Suprapubic skin (tissue), 4 donors: ENCODE results near the gene GLP2R. TPM values are rescaled to one million over a fixed set of nuclear protein-coding genes. Genes with fewer than 3 reads are reported as not detected.
"Not testable (repeated sequence)": the region's sequence is repeated elsewhere in the genome, so short reads cannot be mapped to it uniquely, and the experiment has no call there.

Experiments used
- DNase-seq, 2 donors: peaks; one replicate each; pipeline ENCODE4 v3.0.0-alpha.2; 2019; ENCODE audit warnings: low spot score in 2 of 2
- H3K27ac ChIP-seq: fragments of 200-600 bp; sonication (generic); one replicate; pipeline ENCODE4 v1.5.1; 2019
- H3K27me3 ChIP-seq: fragments of 200-600 bp; sonication (generic); one replicate; pipeline ENCODE4 v1.5.1; 2019
- H3K36me3 ChIP-seq: fragments of 200-600 bp; sonication (generic); one replicate; pipeline ENCODE4 v1.5.1; 2019
- H3K4me1 ChIP-seq: fragments of 200-600 bp; sonication (generic); one replicate; pipeline ENCODE4 v1.5.1; 2019
- H3K4me3 ChIP-seq: fragments of 200-600 bp; sonication (generic); one replicate; pipeline ENCODE4 v1.5.1; 2019; ENCODE audit warnings: mild to moderate bottlenecking
- H3K9me3 ChIP-seq: fragments of 200-600 bp; sonication (generic); one replicate; pipeline ENCODE4 v1.5.1; 2019
- EP300 ChIP-seq: sonication (generic); formaldehyde crosslinking; IDR thresholded peaks from one replicate; pipeline ENCODE4 v1.6.1; 2017; ENCODE audit warnings: antibody characterized with exemption
- POLR2A ChIP-seq, 2 donors: fragments of 450-650 bp; IDR thresholded peaks; one replicate each; pipeline ENCODE4 v1.6.1; 2017; ENCODE audit warnings: antibody characterized with exemption in 2 of 2, mild to moderate bottlenecking in 2 of 2, moderate library complexity in 2 of 2
- POLR2AphosphoS5 ChIP-seq, 3 donors: sonication (generic); formaldehyde crosslinking; IDR thresholded peaks; one replicate each; pipeline ENCODE4 v1.6.1; 2017; ENCODE audit warnings: antibody characterized with exemption in 3 of 3
- WGBS: methylation state at CpG from one replicate; pipeline ENCODE4 v1.1.5; 2018; 5-methylcytosine and 5-hydroxymethylcytosine counted together
- total RNA-seq, 4 donors: library from RNA; depleted of rRNA; stranded (reverse); fragments of >200 nt; gene quantifications; one replicate each; pipeline ENCODE4 v1.1.0, GENCODE V29; 2016
- TF ChIP-seq, protein P1 (sequence below), 2 donors: fragments of 200-600 bp in 1 of 2; fragments of 450-650 bp in 1 of 2; sonication (generic) in 1 of 2; IDR thresholded peaks; one replicate each; pipeline ENCODE4 v1.5.1; 2016 to 2019; ENCODE audit warnings: antibody characterized with exemption in 2 of 2, mild to moderate bottlenecking in 1 of 2, moderate library complexity in 1 of 2

The GLP2R gene
- total RNA-seq, 4 donors from 2014 or later = 0.40 to 0.76 (median 0.49) TPM; not detected in 1

DNA sequence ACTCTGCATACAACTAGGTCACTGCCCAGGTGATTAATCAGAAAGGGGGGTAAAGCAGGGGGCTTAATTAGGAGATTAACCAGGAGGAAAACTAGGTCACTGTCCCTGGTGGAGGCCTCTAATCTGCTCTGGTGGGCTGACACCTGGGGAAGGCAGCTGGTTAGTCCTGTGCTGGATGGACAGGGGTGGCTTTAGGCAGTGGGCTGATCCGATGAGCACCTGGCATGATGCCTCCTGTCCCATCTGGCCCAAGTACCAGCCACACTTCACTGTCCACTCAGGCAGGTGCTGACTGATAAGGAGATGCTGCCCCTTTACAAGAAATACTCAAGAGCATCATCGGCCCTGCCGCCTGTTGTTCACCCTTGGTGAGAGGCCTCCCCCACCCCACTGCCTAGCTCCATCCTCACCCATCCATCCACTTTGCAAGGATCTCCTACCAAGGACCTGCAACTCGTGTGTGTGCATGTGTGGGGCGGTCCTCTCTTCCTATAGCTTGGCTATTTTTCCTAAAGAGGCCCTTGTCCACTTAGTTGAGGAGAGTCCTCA lies 93.2 kb downstream of the GLP2R start:
- DNase-seq = no peak
- Histone ChIP-seq H3K9me3 (no peaks in the 10 kb centered on the region), H3K36me3 (peaks cover 58% of the 10 kb centered on the region), H3K4me3 (no peak overlapping the region), H3K27ac (no peak overlapping the region), H3K27me3 (no peaks in the 10 kb centered on the region), H3K4me1 (no peaks in the 10 kb centered on the region)
- 100% methylated on average over 4 of the region's 5 CpGs for WGBS
- TF ChIP-seq POLR2A (IDR thresholded peaks at IDR 0.05) (no peak), EP300 (no peak), POLR2AphosphoS5 (IDR thresholded peaks at IDR 0.05) (no peak)
- TF ChIP-seq, protein P1, sequence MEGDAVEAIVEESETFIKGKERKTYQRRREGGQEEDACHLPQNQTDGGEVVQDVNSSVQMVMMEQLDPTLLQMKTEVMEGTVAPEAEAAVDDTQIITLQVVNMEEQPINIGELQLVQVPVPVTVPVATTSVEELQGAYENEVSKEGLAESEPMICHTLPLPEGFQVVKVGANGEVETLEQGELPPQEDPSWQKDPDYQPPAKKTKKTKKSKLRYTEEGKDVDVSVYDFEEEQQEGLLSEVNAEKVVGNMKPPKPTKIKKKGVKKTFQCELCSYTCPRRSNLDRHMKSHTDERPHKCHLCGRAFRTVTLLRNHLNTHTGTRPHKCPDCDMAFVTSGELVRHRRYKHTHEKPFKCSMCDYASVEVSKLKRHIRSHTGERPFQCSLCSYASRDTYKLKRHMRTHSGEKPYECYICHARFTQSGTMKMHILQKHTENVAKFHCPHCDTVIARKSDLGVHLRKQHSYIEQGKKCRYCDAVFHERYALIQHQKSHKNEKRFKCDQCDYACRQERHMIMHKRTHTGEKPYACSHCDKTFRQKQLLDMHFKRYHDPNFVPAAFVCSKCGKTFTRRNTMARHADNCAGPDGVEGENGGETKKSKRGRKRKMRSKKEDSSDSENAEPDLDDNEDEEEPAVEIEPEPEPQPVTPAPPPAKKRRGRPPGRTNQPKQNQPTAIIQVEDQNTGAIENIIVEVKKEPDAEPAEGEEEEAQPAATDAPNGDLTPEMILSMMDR (IDR thresholded peaks at IDR 0.05) = no peak

DNA sequence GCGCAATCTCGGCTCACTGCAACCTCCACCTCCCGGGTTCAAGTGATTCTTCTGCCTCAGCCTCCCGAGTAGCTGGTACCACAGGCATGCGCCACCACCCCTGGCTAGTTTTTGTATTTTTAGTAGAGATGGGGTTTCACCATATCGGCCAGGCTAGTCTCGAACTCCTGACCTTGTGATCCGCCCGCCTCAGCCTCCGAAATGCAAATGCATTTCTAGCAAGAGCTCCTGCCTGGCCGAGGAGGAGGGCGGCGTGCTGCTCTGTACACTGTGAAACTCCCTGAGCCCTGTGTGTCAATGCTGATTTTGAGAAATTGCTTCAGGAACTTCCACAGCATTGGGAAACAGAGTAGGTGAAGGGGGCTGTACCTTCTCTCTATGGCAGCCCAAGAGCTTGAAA lies 95.5 kb downstream of the GLP2R start:
- not testable (repeated sequence) for DNase-seq, H3K27ac ChIP-seq, H3K27me3 ChIP-seq, H3K4me1 ChIP-seq, H3K4me3 ChIP-seq, H3K9me3 ChIP-seq
- H3K36me3 ChIP-seq = peaks cover 40% of the 10 kb centered on the region
- WGBS = 88% methylated on average over 13 of the region's 13 CpGs

DNA sequence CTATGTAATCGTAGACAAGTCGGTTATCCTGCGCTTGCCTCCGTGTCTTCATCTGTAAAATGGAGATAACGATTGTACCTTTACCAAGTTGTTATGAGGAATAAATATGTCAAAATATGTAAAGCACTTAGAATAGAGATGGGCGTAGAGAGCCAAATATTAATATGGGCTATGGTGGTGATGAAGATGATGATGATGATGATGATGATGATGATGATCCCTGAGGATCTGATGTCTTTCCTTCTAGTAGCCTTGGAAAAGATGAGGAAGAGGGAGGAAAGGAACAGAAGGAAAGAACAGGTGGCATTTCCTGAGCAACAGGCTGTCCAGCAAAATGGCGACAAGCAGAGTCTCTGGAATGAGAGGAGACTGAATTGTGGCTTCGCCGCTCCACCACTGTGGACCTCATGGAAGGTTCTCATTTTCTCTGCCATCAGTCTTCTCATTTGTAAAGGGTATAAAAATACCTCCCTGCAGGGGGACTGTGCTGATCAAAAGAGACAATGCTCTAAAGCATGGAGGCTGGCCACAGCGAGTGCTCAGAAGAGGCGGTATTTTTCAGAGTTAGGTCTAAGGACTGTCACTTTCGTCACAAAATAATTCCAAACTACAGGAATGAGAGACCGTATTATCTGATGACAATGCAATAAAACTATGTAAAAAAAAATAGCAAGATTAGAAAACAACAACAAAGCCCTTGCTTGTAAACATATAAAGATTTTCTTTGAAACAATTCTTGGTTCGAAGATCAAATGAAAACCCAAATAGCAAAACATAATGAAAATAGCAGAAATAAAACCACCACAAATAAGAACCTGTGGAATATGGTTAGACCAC lies 96.5 kb downstream of the GLP2R start:
- H3K4me1 ChIP-seq = no peaks in the 10 kb centered on the region
- H3K9me3 ChIP-seq = no peaks in the 10 kb centered on the region
- peaks cover 35% of the 10 kb centered on the region for H3K36me3 ChIP-seq
- no peaks in the 10 kb centered on the region for H3K27me3 ChIP-seq
- H3K4me3 ChIP-seq = no peak overlapping the region
- 90% methylated on average over 14 of the region's 14 CpGs for WGBS
- DNase-seq = no peak
- H3K27ac ChIP-seq = no peak overlapping the region
- TF ChIP-seq POLR2A (IDR thresholded peaks at IDR 0.05) = no peak
- TF ChIP-seq EP300 = no peak
- TF ChIP-seq, protein P1 (IDR thresholded peaks at IDR 0.05) = no peak
- TF ChIP-seq POLR2AphosphoS5 (IDR thresholded peaks at IDR 0.05) = no peak

DNA sequence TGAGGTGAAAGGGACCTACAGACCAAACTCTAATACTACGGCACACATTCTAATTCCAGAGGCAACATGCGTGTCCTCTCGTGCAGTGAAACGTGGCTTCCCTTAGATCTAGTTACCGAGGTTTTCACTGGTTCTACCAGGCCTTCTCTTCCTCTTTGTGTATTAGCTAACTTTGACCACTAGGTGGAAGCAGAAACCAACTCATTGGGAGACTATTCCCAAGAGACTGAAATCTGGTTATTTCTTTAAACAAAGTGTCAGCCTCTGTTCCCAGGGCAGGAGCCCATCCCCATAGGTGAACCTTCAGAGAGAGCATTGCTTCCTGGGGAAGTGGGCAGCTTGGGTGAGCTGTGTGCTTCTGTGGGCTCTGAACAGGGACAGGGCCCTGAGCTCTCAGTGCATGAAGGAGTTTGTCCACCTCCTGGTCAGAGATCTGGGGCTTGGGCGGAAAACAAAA lies 99.0 kb downstream of the GLP2R start:
- WGBS = 15% methylated on average over 6 of the region's 6 CpGs
- DNase-seq = no peak
- TF ChIP-seq, protein P1 (IDR thresholded peaks at IDR 0.05) = peak; percentile 67 to 81
- no peak for TF ChIP-seq EP300

DNA sequence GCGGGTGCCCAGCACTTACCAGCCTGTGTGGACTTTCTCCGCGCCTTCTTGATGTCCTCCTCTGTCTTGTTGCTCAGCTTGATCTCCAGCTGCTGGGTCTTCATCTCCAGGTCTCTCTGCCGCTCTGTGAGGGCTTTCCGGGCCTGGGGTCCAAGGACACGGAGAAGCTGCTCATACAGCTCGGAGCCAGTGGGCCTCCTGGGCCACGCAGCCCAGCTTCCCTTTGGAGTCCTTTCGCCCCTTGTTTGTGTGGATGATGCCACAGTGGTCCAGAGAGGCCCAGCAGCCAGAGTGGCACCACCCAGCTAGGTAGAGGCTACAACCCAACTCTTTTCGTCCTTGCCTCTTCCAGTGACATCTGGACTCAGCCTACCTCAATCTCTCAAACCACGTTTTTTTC lies 99.7 kb downstream of the GLP2R start:
- 94% methylated on average over 11 of the region's 11 CpGs for WGBS
- Histone ChIP-seq H3K27ac (no peak overlapping the region), H3K4me3 (no peak overlapping the region), H3K4me1 (no peaks in the 10 kb centered on the region), H3K36me3 (peaks cover 11% of the 10 kb centered on the region), H3K27me3 (no peaks in the 10 kb centered on the region), H3K9me3 (no peaks in the 10 kb centered on the region)
- no peak for DNase-seq
- no peak for TF ChIP-seq POLR2A (IDR thresholded peaks at IDR 0.05)
- TF ChIP-seq, protein P1 (IDR thresholded peaks at IDR 0.05) = no peak
- TF ChIP-seq POLR2AphosphoS5 (IDR thresholded peaks at IDR 0.05) = no peak
- no peak for TF ChIP-seq EP300

More for the DNA sequence above, 99.0 kb downstream of the GLP2R start:
- Histone ChIP-seq H3K36me3 (peaks cover 17% of the 10 kb centered on the region), H3K4me3 (no peak overlapping the region), H3K27me3 (no peaks in the 10 kb centered on the region), H3K27ac (no peak overlapping the region), H3K4me1 (no peaks in the 10 kb centered on the region), H3K9me3 (no peaks in the 10 kb centered on the region)
